Neural crest cell (in vitro differentiated cells): Measurements from ENCODE around the gene ECSCR. TPM values are rescaled to one million over a fixed set of nuclear protein-coding genes. Genes with fewer than 3 reads are reported as not detected.

Source experiments
- DNase-seq: peaks from one replicate; pipeline ENCODE4 v3.0.0; 2021; ENCODE audit warnings: low read depth, mixed read lengths, low spot score
- H3K27ac Mint-ChIP-seq: one replicate; pipeline ENCODE4 v1.8.0; 2021; ENCODE audit warnings: mild to moderate bottlenecking, mixed read lengths; ENCODE audit not compliant: unreplicated experiment
- H3K27me3 Mint-ChIP-seq: 2 replicates; pipeline ENCODE4 v1.8.0; 2021; ENCODE audit warnings: low read depth, mild to moderate bottlenecking, mixed read lengths
- H3K36me3 Mint-ChIP-seq: 2 replicates; pipeline ENCODE4 v1.8.0; 2021; ENCODE audit warnings: low read depth, mild to moderate bottlenecking, mixed read lengths
- H3K4me1 Mint-ChIP-seq: 2 replicates; pipeline ENCODE4 v1.8.0; 2021; ENCODE audit warnings: mixed read lengths
- H3K4me3 Mint-ChIP-seq: one replicate; pipeline ENCODE4 v1.8.0; 2021; ENCODE audit warnings: mild to moderate bottlenecking, mixed read lengths
- H3K9me3 Mint-ChIP-seq: 2 replicates; pipeline ENCODE4 v1.8.0; 2021; ENCODE audit warnings: mixed read lengths
- total RNA-seq: library from RNA; stranded (reverse); gene quantifications from 2 replicates; pipeline ENCODE4 v1.2.1, GENCODE V29; 2021
- TF ChIP-seq, protein P1 (sequence below): fragments of 200-600 bp; sonication (generic); conservative IDR thresholded peaks from 2 replicates; pipeline ENCODE4 v1.5.0; 2021; ENCODE audit warnings: antibody characterized with exemption, mild to moderate bottlenecking

ECSCR gene
- total RNA-seq, 1 donor from 2014 or later = not detected

- H3K9me3 Mint-ChIP-seq = no peaks in the 10 kb centered on the region
- H3K4me3 Mint-ChIP-seq = no peak overlapping the region
- TF ChIP-seq, protein P1, sequence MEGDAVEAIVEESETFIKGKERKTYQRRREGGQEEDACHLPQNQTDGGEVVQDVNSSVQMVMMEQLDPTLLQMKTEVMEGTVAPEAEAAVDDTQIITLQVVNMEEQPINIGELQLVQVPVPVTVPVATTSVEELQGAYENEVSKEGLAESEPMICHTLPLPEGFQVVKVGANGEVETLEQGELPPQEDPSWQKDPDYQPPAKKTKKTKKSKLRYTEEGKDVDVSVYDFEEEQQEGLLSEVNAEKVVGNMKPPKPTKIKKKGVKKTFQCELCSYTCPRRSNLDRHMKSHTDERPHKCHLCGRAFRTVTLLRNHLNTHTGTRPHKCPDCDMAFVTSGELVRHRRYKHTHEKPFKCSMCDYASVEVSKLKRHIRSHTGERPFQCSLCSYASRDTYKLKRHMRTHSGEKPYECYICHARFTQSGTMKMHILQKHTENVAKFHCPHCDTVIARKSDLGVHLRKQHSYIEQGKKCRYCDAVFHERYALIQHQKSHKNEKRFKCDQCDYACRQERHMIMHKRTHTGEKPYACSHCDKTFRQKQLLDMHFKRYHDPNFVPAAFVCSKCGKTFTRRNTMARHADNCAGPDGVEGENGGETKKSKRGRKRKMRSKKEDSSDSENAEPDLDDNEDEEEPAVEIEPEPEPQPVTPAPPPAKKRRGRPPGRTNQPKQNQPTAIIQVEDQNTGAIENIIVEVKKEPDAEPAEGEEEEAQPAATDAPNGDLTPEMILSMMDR = peak; percentile 94
- H3K4me1 Mint-ChIP-seq = no peaks in the 10 kb centered on the region
- peaks cover 6% of the 10 kb centered on the region for H3K36me3 Mint-ChIP-seq
- H3K27me3 Mint-ChIP-seq = no peaks in the 10 kb centered on the region
- DNase-seq = peak; percentile 48
- H3K27ac Mint-ChIP-seq = no peak overlapping the region
These were observed 40.1 kb downstream of the ECSCR start for GRCh38 chr5:139422307-139422893.

GRCh38 chr5:139419226-139420192, 43.0 kb downstream of the ECSCR start:
- no peak overlapping the region for H3K27ac Mint-ChIP-seq
- no peak overlapping the region for H3K4me3 Mint-ChIP-seq
- peaks cover 6% of the 10 kb centered on the region for H3K36me3 Mint-ChIP-seq

GRCh38 chr5:139418793-139419192, 43.8 kb downstream of the ECSCR start:
- DNase-seq = no peak

More at GRCh38 chr5:139419226-139420192, 43.0 kb downstream of the ECSCR start:
- no peaks in the 10 kb centered on the region for H3K9me3 Mint-ChIP-seq
- no peak for DNase-seq
- TF ChIP-seq, protein P1 = no peak
- H3K4me1 Mint-ChIP-seq = no peaks in the 10 kb centered on the region
- no peaks in the 10 kb centered on the region for H3K27me3 Mint-ChIP-seq

GRCh38 chr5:139417214-139417613, 45.3 kb downstream of the ECSCR start:
- Mint-ChIP-seq H3K4me1 (no peaks in the 10 kb centered on the region), H3K36me3 (peaks cover 6% of the 10 kb centered on the region)

More at GRCh38 chr5:139418793-139419192, 43.8 kb downstream of the ECSCR start:
- Mint-ChIP-seq H3K4me3 (no peak overlapping the region), H3K4me1 (no peaks in the 10 kb centered on the region), H3K9me3 (no peaks in the 10 kb centered on the region), H3K27ac (no peak overlapping the region), H3K27me3 (no peaks in the 10 kb centered on the region), H3K36me3 (peaks cover 6% of the 10 kb centered on the region)
- TF ChIP-seq, protein P1 = no peak

GRCh38 chr5:139416651-139417050, 45.9 kb downstream of the ECSCR start:
- no peak for DNase-seq
- Mint-ChIP-seq H3K4me1 (no peaks in the 10 kb centered on the region), H3K9me3 (no peaks in the 10 kb centered on the region), H3K4me3 (no peak overlapping the region), H3K27ac (no peak overlapping the region), H3K36me3 (peaks cover 6% of the 10 kb centered on the region), H3K27me3 (no peaks in the 10 kb centered on the region)
- TF ChIP-seq, protein P1 = no peak

More at GRCh38 chr5:139417214-139417613, 45.3 kb downstream of the ECSCR start:
- no peaks in the 10 kb centered on the region for H3K27me3 Mint-ChIP-seq
- H3K4me3 Mint-ChIP-seq = no peak overlapping the region
- TF ChIP-seq, protein P1 = no peak
- H3K27ac Mint-ChIP-seq = no peak overlapping the region
- no peaks in the 10 kb centered on the region for H3K9me3 Mint-ChIP-seq
- DNase-seq = no peak
